GM20000 (cell line): Measurements from ENCODE around the gene P3H2.

ENCODE experiments used
- DNase-seq: peaks from one replicate; pipeline ENCODE4 v3.0.0; 2012; ENCODE audit warnings: low spot score
- CTCF ChIP-seq: IDR thresholded peaks from 2 replicates; pipeline ENCODE4 v1.5.1; 2012; ENCODE audit warnings: mild to moderate bottlenecking, control low read depth; ENCODE audit errors: extremely low read depth, missing control alignments

P3H2 gene

GRCh38 chr3:190018460-190018859 lies 102.2 kb downstream of the P3H2 start:
- no peak for TF ChIP-seq CTCF
- DNase-seq: no peak

- no peak for TF ChIP-seq CTCF
- no peak for DNase-seq
Measured at GRCh38 chr3:190017521-190018288, 103.0 kb downstream of the P3H2 start.

DNA sequence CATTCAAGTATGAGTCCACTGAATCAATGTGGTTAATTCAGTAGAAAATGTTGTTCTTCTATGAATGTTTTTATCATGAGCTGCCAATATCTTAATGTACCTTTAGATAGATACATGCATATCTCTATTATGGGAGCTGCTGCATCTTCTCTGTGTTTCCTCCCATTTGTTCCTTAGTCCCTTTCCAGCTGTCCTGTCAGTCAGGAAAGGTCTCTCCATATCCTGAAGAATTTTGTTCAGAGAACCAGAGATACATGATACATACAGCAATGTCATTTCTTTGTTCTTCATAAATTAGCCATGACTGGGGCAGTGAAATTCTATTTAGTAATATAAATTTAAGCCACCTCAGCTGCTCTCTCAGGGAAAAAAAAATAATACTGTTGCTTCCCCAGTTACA lies 103.7 kb downstream of the P3H2 start:
- DNase-seq: no peak
- TF ChIP-seq CTCF: no peak

GRCh38 chr3:190014940-190015339 lies 105.8 kb downstream of the P3H2 start:
- TF ChIP-seq CTCF: no peak
- DNase-seq: no peak

- no peak for TF ChIP-seq CTCF
- no peak for DNase-seq
Measured at GRCh38 chr3:190013943-190014924, 106.5 kb downstream of the P3H2 start.

DNA sequence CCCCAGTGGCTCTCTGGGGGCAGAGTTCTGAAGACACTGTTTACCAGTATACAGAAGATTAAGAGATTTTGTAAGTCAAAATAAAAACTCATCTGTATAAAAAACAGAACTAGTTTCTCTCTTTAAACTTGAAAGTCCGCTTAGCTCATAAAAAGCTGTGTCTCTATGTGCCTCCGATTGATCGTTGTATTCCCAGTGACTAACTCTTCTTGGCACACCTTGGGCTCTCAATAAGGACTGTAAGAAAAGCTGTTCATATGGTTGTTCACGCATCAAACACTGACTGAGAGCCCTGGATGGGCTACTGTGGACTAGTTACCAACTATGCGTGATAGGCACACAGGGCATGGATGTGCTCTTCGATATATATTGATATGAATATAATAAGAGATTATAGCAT lies 107.9 kb downstream of the P3H2 start:
- TF ChIP-seq CTCF: no peak
- DNase-seq: no peak

- TF ChIP-seq CTCF: no peak
- no peak for DNase-seq
Measured at GRCh38 chr3:190012314-190012782, 108.3 kb downstream of the P3H2 start.
